K562 (cell line): ENCODE measurements around the gene TRABD2B. TPM values are rescaled to one million over a fixed set of nuclear protein-coding genes. Genes with fewer than 3 reads are reported as not detected.

Experiments
- ATAC-seq: fragments of 200-7000 bp; cut with Tn5 transposase; 3 replicates; pipeline ENCODE4 v1.9.1; 2020; ENCODE audit warnings: moderate library complexity
- BruUV-seq: library from RNA; stranded (reverse); fragments of 400-500 nt; replicated peaks from 2 replicates; lab custom pipeline; 2021; lab: Mats Ljungman, UMichigan
- CTCF ChIA-PET: fragments of 300-600 bp; formaldehyde crosslinking; extraction: SDS; loops from one replicate; lab custom pipeline; 2021; ENCODE audit warnings: low intra/inter-chr PET ratio; lab: Yijun Ruan, JAX
- POLR2A ChIA-PET: fragments of 300-600, 350-650 bp; sonication (Branson Sonifier 250); formaldehyde crosslinking; extraction: SDS; loops from one replicate; lab custom pipeline; 2021; ENCODE audit warnings: antibody characterized with exemption, inconsistent platforms; lab: Yijun Ruan, JAX
- DNase-seq, 4 experiments: peaks; one replicate each; pipeline versions ENCODE4 v3.0.0 to v3.0.0-alpha.2; 2011 to 2018; ENCODE audit warnings: low spot score in 3 of 4, mixed read lengths in 3 of 4; ENCODE audit errors: extremely low read depth in 1 of 4
- FAIRE-seq: peaks from 2 replicates; lab custom pipeline; 2011; peaks lifted over from hg19 to GRCh38; lab: Jason Lieb, UNC
- H2AFZ ChIP-seq: 2 replicates; pipeline ENCODE4 v1.6.0; 2011; ENCODE audit warnings: low read depth, low read length, control low read depth, inconsistent platforms
- H3K27ac ChIP-seq: fragments of 200-600 bp; 3 replicates; pipeline ENCODE4 v1.8.0; 2011; ENCODE audit warnings: low read depth, mild to moderate bottlenecking, control low read depth, inconsistent platforms, low read length, moderate library complexity, mixed read lengths; ENCODE audit errors: extremely low read depth
- H3K27me3 ChIP-seq, 2 experiments: fragments of 300-600 bp in 1 of 2; 2 replicates in 1 of 2; 3 replicates in 1 of 2; pipeline versions ENCODE4 v1.6.0 to v1.8.0; 2011; ENCODE audit warnings: inconsistent platforms in 2 of 2, low read length in 2 of 2, mild to moderate bottlenecking in 1 of 2, mixed read lengths in 1 of 2, moderate library complexity in 1 of 2; ENCODE audit not compliant: control insufficient read depth in 2 of 2, insufficient read depth in 2 of 2
- H3K36me3 ChIP-seq: fragments of 300-600 bp; 3 replicates; pipeline ENCODE4 v1.8.0; 2011; ENCODE audit warnings: mild to moderate bottlenecking, low read length, inconsistent platforms; ENCODE audit not compliant: control insufficient read depth, insufficient read depth
- H3K4me1 ChIP-seq, 2 experiments: fragments of 200-600 bp in 1 of 2; replicated peaks in 1 of 2; 2 replicates in 1 of 2; 3 replicates in 1 of 2; pipeline versions ENCODE4 v1.5.1 to v1.8.0; 2011; ENCODE audit warnings: inconsistent platforms in 2 of 2, low read length in 2 of 2, mild to moderate bottlenecking in 1 of 2, mixed read lengths in 1 of 2, moderate library complexity in 1 of 2; ENCODE audit not compliant: control insufficient read depth in 2 of 2, insufficient read depth in 2 of 2
- H3K4me2 ChIP-seq: 2 replicates; pipeline ENCODE4 v1.6.1; 2011; ENCODE audit warnings: low read length, control low read depth, inconsistent platforms, mixed read lengths; ENCODE audit not compliant: insufficient read depth
- H3K4me3 ChIP-seq: fragments of 200-600 bp; sonication (generic), shearing (Covaris generic); 2 replicates; pipeline ENCODE4 v1.5.1; 2016; ENCODE audit warnings: control low read depth, inconsistent platforms
- H3K79me2 ChIP-seq: fragments of 200-600 bp; 3 replicates; pipeline ENCODE4 v1.8.0; 2011; ENCODE audit warnings: low read length, inconsistent platforms; ENCODE audit not compliant: control insufficient read depth, insufficient read depth
- H3K9ac ChIP-seq, 2 experiments: 2 replicates each; pipeline versions ENCODE4 v1.6.0 to v1.6.1; 2011; ENCODE audit warnings: low read depth in 2 of 2, low read length in 2 of 2, control low read depth in 1 of 2, inconsistent platforms in 1 of 2, mild to moderate bottlenecking in 1 of 2, mixed read lengths in 1 of 2; ENCODE audit not compliant: insufficient read depth in 1 of 2
- H3K9me1 ChIP-seq: one replicate; pipeline ENCODE4 v1.6.0; 2011; ENCODE audit warnings: inconsistent platforms, mild to moderate bottlenecking, low read length, moderate library complexity; ENCODE audit not compliant: control insufficient read depth, insufficient read depth
- H3K9me3 ChIP-seq: replicated peaks from 2 replicates; pipeline ENCODE4 v1.5.1; 2011; ENCODE audit warnings: low read depth, low read length, inconsistent platforms; ENCODE audit not compliant: control insufficient read depth, insufficient read depth
- H4K20me1 ChIP-seq: replicated peaks from 2 replicates; pipeline ENCODE4 v1.6.1; 2011; ENCODE audit warnings: low read length, inconsistent platforms, mixed read lengths; ENCODE audit not compliant: control insufficient read depth, insufficient read depth
- CEBPB ChIP-seq: fragments of 450-650 bp; IDR thresholded peaks from 2 replicates; pipeline ENCODE4 v1.6.1; 2016; ENCODE audit warnings: missing genetic modification characterization, missing compliant biosample characterization
- E2F3 ChIP-seq: fragments of 250-450 bp; sonication (Bioruptor Pico); IDR thresholded peaks from 2 replicates; pipeline ENCODE4 v1.4.0; 2020; ENCODE audit warnings: mild to moderate bottlenecking
- EP300 ChIP-seq: IDR thresholded peaks from 2 replicates; pipeline ENCODE4 v1.6.1; 2012; ENCODE audit warnings: low read length, improper control_type of control experiment
- HMGN3 ChIP-seq: IDR thresholded peaks from 2 replicates; pipeline ENCODE4 v1.6.1; 2011; ENCODE audit warnings: borderline replicate concordance, low read depth, mild to moderate bottlenecking, mixed read lengths, low read length; ENCODE audit not compliant: insufficient read length; ENCODE audit errors: extremely low read depth
- IRF2 ChIP-seq: sonication (generic); formaldehyde crosslinking; IDR thresholded peaks from 2 replicates; pipeline ENCODE4 v1.8.1; 2022; ENCODE audit warnings: mild to moderate bottlenecking, missing genetic modification reagents
- KAT7 ChIP-seq: sonication (generic); formaldehyde crosslinking; IDR thresholded peaks from 2 replicates; pipeline ENCODE4 v1.8.0; 2022; ENCODE audit warnings: missing genetic modification reagents, mild to moderate bottlenecking, borderline replicate concordance
- RBBP5 ChIP-seq: fragments of 200-600 bp; sonication (generic); IDR thresholded peaks from 2 replicates; pipeline ENCODE4 v1.6.1; 2012; ENCODE audit warnings: borderline replicate concordance, mild to moderate bottlenecking, low read length, control low read depth, inconsistent platforms; ENCODE audit not compliant: insufficient read depth, poor library complexity, severe bottlenecking
- RBM25 ChIP-seq: fragments of 200-400 bp; formaldehyde crosslinking; IDR thresholded peaks from 2 replicates; pipeline ENCODE4 v1.6.1; 2018; ENCODE audit warnings: low read length, low read depth, moderate library complexity; ENCODE audit not compliant: severe bottlenecking
- SAFB2 ChIP-seq: fragments of 200-400 bp; formaldehyde crosslinking; IDR thresholded peaks from 2 replicates; pipeline ENCODE4 v1.6.1; 2018; ENCODE audit warnings: borderline replicate concordance, low read length, low read depth, moderate library complexity; ENCODE audit not compliant: severe bottlenecking
- SMARCA5 ChIP-seq: fragments of 450-650 bp; IDR thresholded peaks from 2 replicates; pipeline ENCODE4 v1.6.1; 2016
- STAT5A ChIP-seq: IDR thresholded peaks from 2 replicates; pipeline ENCODE4 v1.6.1; 2012; ENCODE audit warnings: low read length, inconsistent platforms, borderline replicate concordance
- ZKSCAN1 ChIP-seq: fragments of 150-350 bp; IDR thresholded peaks from 2 replicates; pipeline ENCODE4 v1.6.1; 2016; ENCODE audit warnings: low read depth, low read length
- ZNF121 ChIP-seq: sonication (generic); formaldehyde crosslinking; conservative IDR thresholded peaks from 2 replicates; pipeline ENCODE4 v1.8.0; 2022; ENCODE audit warnings: missing genetic modification reagents
- ZNF224 ChIP-seq: sonication (generic); formaldehyde crosslinking; IDR thresholded peaks from 2 replicates; pipeline ENCODE4 v1.8.0; 2022; ENCODE audit warnings: mild to moderate bottlenecking, missing genetic modification reagents
- ZNF780A ChIP-seq: fragments of 250-450 bp; sonication (Bioruptor Pico); IDR thresholded peaks from 2 replicates; pipeline ENCODE4 v1.5.0; 2021; ENCODE audit warnings: mild to moderate bottlenecking
- in situ Hi-C: fragments of 300-500 bp; cut with MboI; formaldehyde crosslinking; loops from 4 replicates; pipeline ENCODE4 v1.15.0; 2018; ENCODE audit warnings: inconsistent platforms, mixed read lengths
- intact Hi-C: fragments of 100-400 bp; cut with micrococcal nuclease; formaldehyde crosslinking; loops from 2 replicates; pipeline ENCODE4 v1.14.2; 2022
- polyA plus RNA-seq, 8 experiments: library from polyadenylated mRNA; depleted of rRNA in 4 of 8; stranded (reverse) in 5 of 8; unstranded in 3 of 8; fragments of >200 nt; fragmentation: Nextera tagmentation in 2 of 8; fragmentation: Illumina TruSeq in 1 of 8; extraction: Ambion mirVana in 2 of 8; extraction: Trizol in 1 of 8; gene quantifications; 2 replicates each; pipeline versions ENCODE4 v1.2.1 to v1.2.3, GENCODE V29; 2011 to 2014; ENCODE audit warnings: inconsistent platforms in 1 of 8, missing spikeins in 1 of 8
- total RNA-seq, 7 experiments: library from RNA; depleted of rRNA in 6 of 7; stranded (reverse); fragments of >200 nt in 6 of 7; fragmentation: Illumina TruSeq in 2 of 7; extraction: Trizol in 2 of 7; gene quantifications; 2 replicates each; pipeline versions ENCODE4 v1.2.1 to v1.2.3, GENCODE V29; 2011 to 2021; ENCODE audit warnings: low replicate concordance in 1 of 7
- TF ChIP-seq, protein P1 (sequence below): sonication (generic); formaldehyde crosslinking; IDR thresholded peaks from 2 replicates; pipeline ENCODE4 v1.9.0; 2022; ENCODE audit warnings: mild to moderate bottlenecking, missing genetic modification reagents
- TF ChIP-seq, protein P2 (sequence below): fragments of 250-450 bp; sonication (Bioruptor Pico); IDR thresholded peaks from 2 replicates; pipeline ENCODE4 v1.8.0; 2021; ENCODE audit warnings: moderate library complexity, mild to moderate bottlenecking, inconsistent platforms
- TF ChIP-seq, protein P3 (sequence below): conservative IDR thresholded peaks from 2 replicates; pipeline ENCODE4 v1.6.1; 2011; ENCODE audit warnings: low read depth, mild to moderate bottlenecking, low read length; ENCODE audit not compliant: control insufficient read depth
- TF ChIP-seq, protein P4 (sequence below): fragments of 250-450 bp; sonication (Bioruptor Pico); IDR thresholded peaks from 2 replicates; pipeline ENCODE4 v1.4.0; 2020
- TF ChIP-seq, protein P5 (sequence below), 2 experiments: fragments of 450-650 bp; IDR thresholded peaks; 2 replicates each; pipeline ENCODE4 v1.6.1; 2016

TRABD2B gene
- total and polyA plus RNA-seq, 9 of the 15 experiments (the other 6 are each of a cell fraction or from before 2014, with no cell fraction given), result not detected

DNA sequence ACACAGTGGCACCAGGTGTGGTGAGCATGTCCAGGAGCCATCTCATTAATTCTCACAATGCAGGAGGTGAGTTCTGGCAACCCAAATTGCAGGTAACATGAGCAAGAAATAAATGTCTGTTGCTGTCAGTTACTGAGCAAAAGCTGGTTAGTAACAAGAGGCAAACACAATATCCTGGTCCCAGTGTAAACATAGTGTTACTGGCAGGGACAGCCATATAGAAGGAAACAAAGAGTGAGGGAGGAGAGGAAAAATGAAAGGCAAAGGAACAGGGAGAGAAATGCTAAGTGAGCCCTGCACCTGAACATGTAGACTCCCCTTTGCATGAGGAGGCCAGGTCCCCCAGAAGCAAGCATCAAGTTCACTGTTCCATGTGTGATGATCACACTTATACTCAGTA lies 203.6 kb downstream of the TRABD2B start:
- H4K20me1 ChIP-seq, result 0 out of 2 replicates have a peak, but pooled peaks cover 3% of the 10 kb centered on the region
- no peaks in the 10 kb centered on the region for H3K9me3 ChIP-seq
- no peak overlapping the region for H3K9ac ChIP-seq
- no TSS peak for BruUV-seq
- no peak overlapping the region for H3K4me2 ChIP-seq
- no peaks in the 10 kb centered on the region; a peak in 1 of 5 replicates for H3K27me3 ChIP-seq
- FAIRE-seq (no peak), DNase-seq (no peak), ATAC-seq (no peak)
- H3K79me2 ChIP-seq, result no peaks in the 10 kb centered on the region
- no peak overlapping the region for H2AFZ ChIP-seq
- intact Hi-C loops, result no loop called here
- TF ChIP-seq, protein P1, sequence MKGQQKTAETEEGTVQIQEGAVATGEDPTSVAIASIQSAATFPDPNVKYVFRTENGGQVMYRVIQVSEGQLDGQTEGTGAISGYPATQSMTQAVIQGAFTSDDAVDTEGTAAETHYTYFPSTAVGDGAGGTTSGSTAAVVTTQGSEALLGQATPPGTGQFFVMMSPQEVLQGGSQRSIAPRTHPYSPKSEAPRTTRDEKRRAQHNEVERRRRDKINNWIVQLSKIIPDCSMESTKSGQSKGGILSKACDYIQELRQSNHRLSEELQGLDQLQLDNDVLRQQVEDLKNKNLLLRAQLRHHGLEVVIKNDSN (CRISPR knock-in tag), result no peak
- TF ChIP-seq HMGN3 (no peak), SMARCA5 (no peak), EP300 (no peak), ZNF780A (CRISPR knock-in tag) (no peak), RBBP5 (no peak), SAFB2 (no peak), KAT7 (CRISPR knock-in tag) (no peak), RBM25 (no peak), ZNF224 (CRISPR knock-in tag) (no peak), ZNF121 (CRISPR knock-in tag) (no peak), IRF2 (no peak), CEBPB (tag) (no peak), E2F3 (CRISPR knock-in tag) (no peak), STAT5A (no peak), ZKSCAN1 (no peak)
- TF ChIP-seq, protein P2, sequence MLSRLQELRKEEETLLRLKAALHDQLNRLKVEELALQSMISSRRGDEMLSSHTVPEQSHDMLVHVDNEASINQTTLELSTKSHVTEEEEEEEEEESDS (CRISPR knock-in tag), result no peak
- TF ChIP-seq, protein P3, sequence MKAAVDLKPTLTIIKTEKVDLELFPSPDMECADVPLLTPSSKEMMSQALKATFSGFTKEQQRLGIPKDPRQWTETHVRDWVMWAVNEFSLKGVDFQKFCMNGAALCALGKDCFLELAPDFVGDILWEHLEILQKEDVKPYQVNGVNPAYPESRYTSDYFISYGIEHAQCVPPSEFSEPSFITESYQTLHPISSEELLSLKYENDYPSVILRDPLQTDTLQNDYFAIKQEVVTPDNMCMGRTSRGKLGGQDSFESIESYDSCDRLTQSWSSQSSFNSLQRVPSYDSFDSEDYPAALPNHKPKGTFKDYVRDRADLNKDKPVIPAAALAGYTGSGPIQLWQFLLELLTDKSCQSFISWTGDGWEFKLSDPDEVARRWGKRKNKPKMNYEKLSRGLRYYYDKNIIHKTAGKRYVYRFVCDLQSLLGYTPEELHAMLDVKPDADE, result no peak
- TF ChIP-seq, protein P4, sequence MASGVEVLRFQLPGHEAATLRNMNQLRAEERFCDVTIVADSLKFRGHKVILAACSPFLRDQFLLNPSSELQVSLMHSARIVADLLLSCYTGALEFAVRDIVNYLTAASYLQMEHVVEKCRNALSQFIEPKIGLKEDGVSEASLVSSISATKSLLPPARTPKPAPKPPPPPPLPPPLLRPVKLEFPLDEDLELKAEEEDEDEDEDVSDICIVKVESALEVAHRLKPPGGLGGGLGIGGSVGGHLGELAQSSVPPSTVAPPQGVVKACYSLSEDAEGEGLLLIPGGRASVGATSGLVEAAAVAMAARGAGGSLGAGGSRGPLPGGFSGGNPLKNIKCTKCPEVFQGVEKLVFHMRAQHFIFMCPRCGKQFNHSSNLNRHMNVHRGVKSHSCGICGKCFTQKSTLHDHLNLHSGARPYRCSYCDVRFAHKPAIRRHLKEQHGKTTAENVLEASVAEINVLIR (CRISPR knock-in tag), result no peak
- TF ChIP-seq, protein P5, sequence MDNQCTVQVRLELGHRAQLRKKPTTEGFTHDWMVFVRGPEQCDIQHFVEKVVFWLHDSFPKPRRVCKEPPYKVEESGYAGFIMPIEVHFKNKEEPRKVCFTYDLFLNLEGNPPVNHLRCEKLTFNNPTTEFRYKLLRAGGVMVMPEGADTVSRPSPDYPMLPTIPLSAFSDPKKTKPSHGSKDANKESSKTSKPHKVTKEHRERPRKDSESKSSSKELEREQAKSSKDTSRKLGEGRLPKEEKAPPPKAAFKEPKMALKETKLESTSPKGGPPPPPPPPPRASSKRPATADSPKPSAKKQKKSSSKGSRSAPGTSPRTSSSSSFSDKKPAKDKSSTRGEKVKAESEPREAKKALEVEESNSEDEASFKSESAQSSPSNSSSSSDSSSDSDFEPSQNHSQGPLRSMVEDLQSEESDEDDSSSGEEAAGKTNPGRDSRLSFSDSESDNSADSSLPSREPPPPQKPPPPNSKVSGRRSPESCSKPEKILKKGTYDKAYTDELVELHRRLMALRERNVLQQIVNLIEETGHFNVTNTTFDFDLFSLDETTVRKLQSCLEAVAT (IDR thresholded peaks at IDR 0.05), result no peak
- H3K27ac ChIP-seq, result no peak overlapping the region
- no peaks in the 10 kb centered on the region for H3K9me1 ChIP-seq
- POLR2A ChIA-PET, result no interaction called here
- no peaks in the 10 kb centered on the region for H3K36me3 ChIP-seq
- H3K4me3 ChIP-seq, result no peak overlapping the region
- in situ Hi-C loops, result no loop called here
- CTCF ChIA-PET, result no interaction called here
- H3K4me1 ChIP-seq, result no peaks in the 10 kb centered on the region
